GM21576 (cell line): Measurements from ENCODE around the gene OR51G2.
"Not testable (repeated sequence)": the region's sequence is repeated elsewhere in the genome, so short reads cannot be mapped to it uniquely, and the experiment has no call there.

Experiments used
- ATAC-seq: cut with Tn5 transposase; IDR thresholded peaks from one replicate; pipeline ENCODE4 v1.9.1; 2021; ENCODE audit warnings: mild to moderate bottlenecking, moderate library complexity; ENCODE audit not compliant: unreplicated experiment

OR51G2 gene

GRCh38 chr11:4919250-4919649 lies at the start of gene OR51G2:
TSS of gene OR51G2 (minus strand) at chr11:4919350. CDS start at chr11:4915663, 3,687 bp downstream.
- ATAC-seq, result no peak

- ATAC-seq, result no peak
Observed at GRCh38 chr11:4962816-4963215, 43.7 kb upstream of the OR51G2 start.

GRCh38 chr11:4960877-4961276 lies 41.7 kb upstream of the OR51G2 start:
- no peak for ATAC-seq

- no peak for ATAC-seq
Observed at GRCh38 chr11:4957396-4957795, 38.2 kb upstream of the OR51G2 start.

GRCh38 chr11:4955613-4956012 lies 36.5 kb upstream of the OR51G2 start, which contains the start of gene OR51A2:
TSS of gene OR51A2 (minus strand) at chr11:4955713. CDS start at chr11:4955713, 0 bp downstream.
- not testable (repeated sequence) for ATAC-seq

GRCh38 chr11:4947505-4947904 lies 28.4 kb upstream of the OR51G2 start, which contains the start of gene OR51A4:
TSS of gene OR51A4 (minus strand) at chr11:4947605. CDS start at chr11:4947100, 505 bp downstream.
- ATAC-seq, result no peak

GRCh38 chr11:4936745-4937144 lies 17.6 kb upstream of the OR51G2 start:
- ATAC-seq, result no peak

- no peak for ATAC-seq
Observed at GRCh38 chr11:4932751-4933150, 13.6 kb upstream of the OR51G2 start.

GRCh38 chr11:4926608-4927007 lies 7.5 kb upstream of the OR51G2 start:
- no peak for ATAC-seq

- ATAC-seq, result no peak
Observed at GRCh38 chr11:4924239-4924638, 5.1 kb upstream of the OR51G2 start, which contains the start of gene OR51G1. TSS of gene OR51G1 (minus strand) at chr11:4924339. CDS start at chr11:4924339, 0 bp downstream.

- ATAC-seq, result no peak
Observed at GRCh38 chr11:4922304-4922703, 3.2 kb upstream of the OR51G2 start.

- no peak for ATAC-seq
Observed at GRCh38 chr11:4921796-4922195, 2.6 kb upstream of the OR51G2 start.

GRCh38 chr11:4916581-4916980 lies 2.6 kb downstream of the OR51G2 start:
- no peak for ATAC-seq

GRCh38 chr11:4903484-4903883 lies 15.7 kb downstream of the OR51G2 start, which contains the start of gene OR51A7:
TSS of gene OR51A7 (plus strand) at chr11:4903783. CDS start at chr11:4907370, 3,587 bp downstream.
- ATAC-seq, result no peak

- ATAC-seq, result no peak
Observed at GRCh38 chr11:4891996-4892640, 27.0 kb downstream of the OR51G2 start.

GRCh38 chr11:4890279-4890678 lies 28.9 kb downstream of the OR51G2 start:
- ATAC-seq, result no peak

- no peak for ATAC-seq
Observed at GRCh38 chr11:4887591-4887990, 31.6 kb downstream of the OR51G2 start.

- no peak for ATAC-seq
Observed at GRCh38 chr11:4886186-4886585, 33.0 kb downstream of the OR51G2 start.

- ATAC-seq, result no peak
Observed at GRCh38 chr11:4884361-4884760, 34.8 kb downstream of the OR51G2 start.

GRCh38 chr11:4882543-4882942 lies 36.6 kb downstream of the OR51G2 start:
- no peak for ATAC-seq

GRCh38 chr11:4881860-4882500 lies 37.2 kb downstream of the OR51G2 start, which contains the start of gene OR51T1:
TSS of gene OR51T1 (plus strand) at chr11:4881900. CDS start at chr11:4881900, 0 bp downstream.
- no peak for ATAC-seq

- ATAC-seq, result no peak
Observed at GRCh38 chr11:4881188-4881587, 38.0 kb downstream of the OR51G2 start.
